Right cardiac atrium (tissue), 5 donors: ENCODE data around the gene NDUFA5. TPM values are rescaled to one million over a fixed set of nuclear protein-coding genes. Genes with fewer than 3 reads are reported as not detected.
"Not testable (repeated sequence)": the region's sequence is repeated elsewhere in the genome, so short reads cannot be mapped to it uniquely, and the experiment has no call there.

ENCODE experiments used
- ATAC-seq, 2 donors: fragments of 200-7000 bp; cut with Tn5 transposase; one replicate each; pipeline versions ENCODE4 v1.8.0 to v1.9.1; 2020; ENCODE audit warnings: moderate library complexity in 2 of 2, mild to moderate bottlenecking in 1 of 2
- DNase-seq, 3 donors: peaks; one replicate each; pipeline ENCODE4 v3.0.0-alpha.2; 2020
- H3K27ac ChIP-seq: one replicate; pipeline ENCODE4 v1.5.1; 2013; ENCODE audit warnings: mild to moderate bottlenecking, low read length, control low read depth, moderate library complexity
- H3K27me3 ChIP-seq: one replicate; pipeline ENCODE4 v1.6.1; 2013; ENCODE audit not compliant: control insufficient read depth, insufficient read depth
- H3K4me1 ChIP-seq: one replicate; pipeline ENCODE4 v1.6.1; 2013; ENCODE audit warnings: low read length; ENCODE audit not compliant: control insufficient read depth, insufficient read depth
- H3K4me3 ChIP-seq: one replicate; pipeline ENCODE4 v1.5.1; 2013; ENCODE audit warnings: low read length, control low read depth
- H3K9me3 ChIP-seq: one replicate; pipeline ENCODE4 v1.6.1; 2013; ENCODE audit warnings: low read length; ENCODE audit not compliant: control insufficient read depth
- WGBS: extraction: QIAGEN DNeasy Blood & Tissue Kit; methylation state at CpG from one replicate; pipeline ENCODE4 v1.1.7; 2013; 5-methylcytosine and 5-hydroxymethylcytosine counted together
- intact Hi-C, 4 donors: fragments of 100-400 bp; cut with DNase I; formaldehyde crosslinking; loops; one replicate each; pipeline versions ENCODE4 v1.11.0 to v1.14.0; 2022 to 2023
- polyA plus RNA-seq: library from polyadenylated mRNA; stranded (reverse); fragments of 200-250 nt; gene quantifications from one replicate; pipeline ENCODE4 v1.2.3, GENCODE V29; 2013
- total RNA-seq, 4 donors: library from RNA; stranded (reverse); fragmentation: NEBNext Ultra II Directional; extraction: Animal tissue kit (Norgen Biotek cat#: 25700); gene quantifications; one replicate each; pipeline ENCODE4 v1.2.1, GENCODE V29; 2021
- donor health status: healthy with polysubstance abuse.
- donor health status: DM: no; HTN: yes; CAD: no.
- donor health status: DM: no; HTN: no; CAD: no.
- donor health status: DM: no; HTN: yes; CAD: no; lungs with severe emphysema.
- donor health status: DM: yes; HTN: yes; CAD: no.

NDUFA5 gene
- total and polyA plus RNA-seq, 5 donors, result 270 to 375 (median 313) TPM

DNA sequence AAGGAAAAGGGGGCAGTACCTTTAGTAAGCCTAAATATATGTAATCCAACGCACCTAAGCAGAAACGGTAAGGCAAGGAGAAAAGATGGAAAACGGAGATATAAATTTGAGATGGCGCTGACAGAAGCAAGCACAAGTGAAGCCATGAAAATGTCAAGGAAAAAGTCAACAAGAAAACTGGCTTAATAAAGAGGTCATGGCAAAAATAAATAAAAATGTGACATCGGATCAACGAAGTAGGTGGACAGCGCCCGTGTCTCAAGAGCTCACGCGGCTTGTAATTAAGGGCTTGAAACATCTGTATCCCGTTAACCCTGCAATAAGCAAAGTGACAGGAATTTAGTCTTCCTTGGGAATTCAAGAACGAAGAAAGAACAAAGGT is 611 bp downstream of the NDUFA5 start:
- intact Hi-C loops, result no loop called here
- 3% methylated on average over 12 of the region's 12 CpGs for WGBS
- Histone ChIP-seq H3K4me3 (peak overlapping the region; percentile 89), H3K27me3 (no peaks in the 10 kb centered on the region), H3K4me1 (peaks cover 4% of the 10 kb centered on the region), H3K9me3 (no peaks in the 10 kb centered on the region), H3K27ac (peak overlapping the region; percentile 91)
- DNase-seq (peak in 1 of 3 donors; percentile 18), ATAC-seq (peak; percentile 4 to 12)

DNA sequence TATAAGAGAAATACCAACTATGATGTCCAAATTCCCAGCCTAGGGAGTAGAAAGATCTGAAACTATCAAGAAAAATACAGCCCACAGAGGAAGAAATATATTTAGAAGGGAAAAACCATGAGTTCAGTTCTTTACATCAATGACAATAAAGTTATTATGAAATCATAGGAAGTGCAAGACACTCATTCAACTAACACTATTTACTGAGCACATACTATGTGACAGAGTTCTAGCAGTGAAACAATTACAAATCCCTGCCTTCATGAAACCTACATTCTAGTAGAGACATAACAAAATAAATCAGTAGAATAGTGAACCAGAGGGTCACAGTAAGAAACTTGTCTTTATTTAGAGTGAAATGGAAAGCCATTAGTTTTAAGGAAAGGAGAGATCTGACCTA is 2.1 kb downstream of the NDUFA5 start:
- ATAC-seq, result no peak
- Histone ChIP-seq H3K27me3 (no peaks in the 10 kb centered on the region), H3K4me1 (peaks cover 4% of the 10 kb centered on the region), H3K27ac (no peak overlapping the region), H3K4me3 (peak overlapping the region; percentile 89), H3K9me3 (no peaks in the 10 kb centered on the region)
- DNase-seq, result no peak
- intact Hi-C loops, result no loop called here

DNA sequence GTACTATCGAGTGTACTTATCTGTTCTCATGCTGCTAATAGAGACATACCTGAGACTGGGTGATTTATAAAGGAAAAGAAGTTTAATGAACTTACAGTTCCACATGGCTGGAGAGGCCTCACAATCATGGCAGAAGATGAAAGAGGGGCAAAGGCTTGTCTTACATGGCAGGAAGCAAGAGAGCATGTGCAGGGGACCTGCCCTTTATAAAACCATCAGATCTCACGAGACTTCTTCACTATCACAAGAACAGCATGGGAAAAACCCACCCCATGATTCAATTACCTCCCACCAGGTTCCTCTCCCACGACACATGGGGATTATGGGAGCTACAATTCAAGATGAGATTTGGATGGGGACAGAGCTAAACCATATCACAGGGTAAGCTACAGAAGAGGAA is 4.5 kb downstream of the NDUFA5 start:
- no peaks in the 10 kb centered on the region for H3K27me3 ChIP-seq
- peaks cover 4% of the 10 kb centered on the region for H3K4me1 ChIP-seq
- intact Hi-C loops, result no loop called here
- WGBS, result 72% methylated on average over 3 of the region's 3 CpGs
- H3K27ac ChIP-seq, result peak overlapping the region; percentile 17
- no peak for DNase-seq
- no peak overlapping the region for H3K4me3 ChIP-seq
- ATAC-seq, result no peak
- H3K9me3 ChIP-seq, result no peaks in the 10 kb centered on the region

DNA sequence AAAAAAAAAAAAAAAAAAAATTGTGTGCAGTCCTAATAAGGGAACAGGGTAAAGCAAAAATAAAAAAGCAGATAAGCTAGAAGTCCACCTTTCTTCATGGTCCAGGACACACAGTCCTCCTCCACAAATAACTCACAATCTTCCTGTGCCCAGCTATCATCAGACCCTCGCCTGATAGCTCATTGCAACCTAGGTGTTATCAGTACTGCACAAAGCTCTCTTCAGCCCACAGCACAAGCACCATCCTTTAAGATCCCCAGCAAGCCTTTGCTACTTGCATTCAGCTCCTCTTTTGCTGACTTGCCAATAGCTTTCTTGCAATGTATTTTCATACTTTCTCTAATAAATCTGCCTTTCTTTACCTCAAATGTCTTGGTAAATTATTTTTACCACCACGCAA is 5.0 kb downstream of the NDUFA5 start:
- Histone ChIP-seq H3K27me3 (no peaks in the 10 kb centered on the region), H3K9me3 (no peaks in the 10 kb centered on the region), H3K4me3 (no peak overlapping the region), H3K27ac (peak overlapping the region; percentile 58), H3K4me1 (peaks cover 4% of the 10 kb centered on the region)
- intact Hi-C loops, result no loop called here
- ATAC-seq, result peak in 1 of 2 donors; percentile 75
- WGBS, result 83% methylated on average over 2 of the region's 2 CpGs
- no peak for DNase-seq

DNA sequence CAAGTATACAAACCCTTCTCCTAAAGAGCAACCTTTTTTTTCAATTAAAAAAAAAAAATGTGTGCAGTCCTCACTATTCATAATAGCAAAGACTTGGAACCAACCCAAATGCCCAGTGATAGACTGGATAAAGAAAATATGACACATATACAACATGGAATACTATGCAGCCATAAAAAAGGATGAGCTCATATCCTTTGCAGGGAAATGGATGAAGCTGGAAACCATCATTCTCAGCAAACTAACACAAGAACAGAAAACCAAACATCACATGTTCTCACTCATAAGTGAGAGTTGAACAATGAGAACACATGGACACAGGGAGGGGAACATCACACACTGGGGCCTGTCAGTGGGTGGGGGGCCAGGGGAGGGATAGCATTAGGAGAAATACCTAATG is 5.5 kb downstream of the NDUFA5 start:
- intact Hi-C loops, H3K4me1 ChIP-seq, ATAC-seq, H3K27ac ChIP-seq, DNase-seq, H3K9me3 ChIP-seq, H3K27me3 ChIP-seq, H3K4me3 ChIP-seq: not testable (repeated sequence)

DNA sequence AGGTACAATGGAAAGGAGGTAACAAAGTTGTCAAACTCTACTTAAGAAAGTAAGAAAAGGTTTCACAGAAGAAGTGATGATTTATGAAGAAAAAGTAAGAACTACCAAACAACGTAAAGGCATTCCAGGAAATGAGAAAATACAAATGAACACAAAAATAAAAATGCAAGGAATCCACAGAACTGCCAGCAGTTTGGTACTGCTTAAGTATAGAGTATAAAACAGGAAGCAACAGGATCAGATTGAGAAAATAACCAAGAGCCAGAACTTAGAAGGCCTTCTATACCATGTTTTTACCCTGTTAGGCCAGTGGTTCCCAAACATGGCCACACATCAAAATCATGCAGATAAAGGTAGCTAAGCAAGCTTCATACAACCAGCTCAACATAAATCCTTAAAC is 9.2 kb downstream of the NDUFA5 start:
- ATAC-seq (no peak), DNase-seq (no peak)
- Histone ChIP-seq H3K27ac (no peak overlapping the region), H3K4me3 (no peak overlapping the region), H3K4me1 (no peaks in the 10 kb centered on the region), H3K27me3 (no peaks in the 10 kb centered on the region), H3K9me3 (no peaks in the 10 kb centered on the region)
- intact Hi-C loops, result no loop called here
- 84% methylated on average over 1 of the region's 1 CpG for WGBS

DNA sequence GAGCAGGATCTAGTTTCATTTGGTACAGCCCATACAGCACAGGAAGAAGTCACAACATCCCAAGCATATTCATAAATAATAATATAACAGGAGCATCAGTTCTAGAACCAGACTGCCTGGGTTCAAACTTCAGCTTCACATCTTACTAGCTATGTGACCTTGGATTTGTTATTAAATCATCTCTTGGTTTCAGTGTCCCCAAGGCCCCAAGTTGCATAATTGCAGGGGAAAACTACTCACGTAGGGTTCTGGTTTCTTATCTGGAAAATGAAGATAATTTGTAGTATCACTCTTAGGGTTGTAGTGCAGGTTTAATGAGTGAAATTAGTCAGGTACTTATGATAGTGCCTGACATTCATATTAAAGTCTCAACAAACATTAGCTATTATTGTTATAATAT is 17.7 kb downstream of the NDUFA5 start:
- ATAC-seq (no peak), DNase-seq (no peak)
- 32% methylated on average over 1 of the region's 1 CpG for WGBS
- H3K9me3 ChIP-seq, result no peaks in the 10 kb centered on the region
- H3K4me1 ChIP-seq, result peaks cover 1% of the 10 kb centered on the region
- no peak overlapping the region for H3K4me3 ChIP-seq
- no peaks in the 10 kb centered on the region for H3K27me3 ChIP-seq
- no peak overlapping the region for H3K27ac ChIP-seq
- intact Hi-C loops, result no loop called here

DNA sequence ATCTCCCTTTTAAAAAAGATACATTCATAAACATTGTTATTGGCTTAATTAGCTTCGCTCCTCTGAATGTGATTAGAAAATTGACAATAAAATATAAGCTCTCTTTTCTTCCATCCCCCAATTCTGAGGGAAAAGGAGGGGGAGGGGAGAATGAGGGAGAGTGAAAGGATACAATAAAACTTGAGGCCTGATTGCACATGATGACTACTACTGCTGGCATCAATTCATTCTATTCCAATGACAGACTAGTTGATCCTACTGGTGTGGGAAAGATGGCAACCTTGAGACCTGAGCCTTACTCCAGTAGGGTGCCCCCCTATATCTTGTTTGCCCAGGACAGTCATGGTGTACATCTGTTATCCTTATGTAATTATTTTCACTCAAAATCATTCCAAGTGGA is 18.7 kb downstream of the NDUFA5 start:
- intact Hi-C loops, result no loop called here
- Histone ChIP-seq H3K4me3 (no peak overlapping the region), H3K9me3 (no peaks in the 10 kb centered on the region), H3K27ac (no peak overlapping the region), H3K27me3 (no peaks in the 10 kb centered on the region), H3K4me1 (peaks cover 1% of the 10 kb centered on the region)
- DNase-seq, result no peak
- no peak for ATAC-seq
- 96% methylated on average over 1 of the region's 1 CpG for WGBS

DNA sequence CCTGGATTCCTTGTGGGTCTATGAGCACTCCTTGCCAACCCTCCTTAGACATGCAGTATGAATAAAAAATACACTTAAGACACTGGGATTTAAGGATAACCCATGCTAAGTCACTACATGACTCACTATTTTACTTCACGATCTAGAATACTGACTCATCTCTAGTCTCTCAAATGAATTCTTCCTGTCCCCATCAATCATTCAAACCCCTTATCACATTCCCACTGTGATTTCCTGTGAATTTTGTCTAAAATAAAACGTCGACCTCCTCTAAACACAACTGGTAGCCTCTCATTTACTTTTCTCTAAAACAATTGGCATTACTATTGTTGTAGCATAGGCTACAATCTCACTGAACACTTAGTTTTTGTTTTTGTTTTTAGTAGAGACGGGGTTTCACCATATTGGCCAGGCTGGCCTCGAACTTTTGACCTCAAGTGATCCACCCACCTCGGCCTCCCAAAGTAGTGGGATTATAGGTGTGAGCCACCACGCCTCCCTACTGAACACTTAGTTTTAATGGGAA is 19.4 kb downstream of the NDUFA5 start:
- H3K4me3 ChIP-seq, result no peak overlapping the region

DNA sequence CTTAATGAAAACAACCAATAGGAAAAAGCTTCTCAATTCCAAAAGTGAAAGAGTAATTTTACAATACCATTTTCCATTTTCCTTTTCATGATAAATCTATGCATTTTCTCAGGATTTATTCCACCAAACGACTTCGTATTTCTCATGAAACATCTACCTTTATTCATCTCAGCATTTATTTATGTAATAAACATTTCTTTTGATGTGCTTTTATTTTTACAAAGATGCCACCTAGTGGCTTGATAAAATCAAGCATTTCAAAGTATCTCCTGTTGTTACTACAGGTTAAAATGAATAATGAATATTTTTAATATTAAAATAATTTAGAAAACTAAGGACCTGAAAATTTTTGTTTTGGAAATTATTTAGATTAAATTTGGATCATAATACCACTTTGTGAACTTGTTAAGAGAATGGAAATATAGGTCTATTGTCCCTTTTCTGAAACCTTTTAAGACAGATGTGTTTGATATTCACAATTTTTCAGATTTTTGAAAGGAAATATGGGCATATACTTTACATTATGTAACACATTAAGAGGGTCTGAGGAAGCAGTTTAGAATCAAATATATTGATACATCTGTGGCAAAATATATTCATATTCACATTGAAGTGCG is 20.5 kb downstream of the NDUFA5 start:
- WGBS, result 34% methylated on average over 3 of the region's 3 CpGs
- Histone ChIP-seq H3K4me3 (no peak overlapping the region), H3K27ac (no peak overlapping the region), H3K4me1 (no peaks in the 10 kb centered on the region), H3K27me3 (no peaks in the 10 kb centered on the region), H3K9me3 (no peaks in the 10 kb centered on the region)
- ATAC-seq (no peak), DNase-seq (no peak)
- intact Hi-C loops, result no loop called here

More for the DNA sequence above, 19.4 kb downstream of the NDUFA5 start:
- H3K4me1 ChIP-seq, result peaks cover 1% of the 10 kb centered on the region
- WGBS, result 58% methylated on average over 7 of the region's 7 CpGs
- no peaks in the 10 kb centered on the region for H3K27me3 ChIP-seq
- intact Hi-C loops, result no loop called here
- DNase-seq (no peak), ATAC-seq (no peak)
- H3K27ac ChIP-seq, result no peak overlapping the region
- H3K9me3 ChIP-seq, result no peaks in the 10 kb centered on the region

DNA sequence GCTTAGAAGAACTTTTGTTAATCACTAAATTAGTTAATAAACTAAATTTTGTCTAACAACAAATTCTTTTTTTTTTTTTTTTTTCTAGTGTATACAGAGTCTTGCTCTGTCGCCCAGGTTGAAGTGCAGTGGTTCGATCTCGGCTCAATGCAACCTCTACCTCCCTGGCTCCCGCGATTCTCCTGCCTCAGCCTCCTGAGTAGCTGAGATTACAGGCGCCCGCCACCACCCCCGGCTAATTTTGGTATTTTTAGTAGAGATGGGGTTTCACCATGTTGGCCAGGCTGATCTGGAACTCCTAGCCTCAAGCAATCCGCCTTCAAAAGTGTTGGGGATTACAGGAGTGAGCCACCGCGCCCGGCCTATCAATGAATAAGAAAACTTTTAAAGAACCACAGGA is 22.1 kb downstream of the NDUFA5 start:
- Histone ChIP-seq H3K27ac (no peak overlapping the region), H3K4me3 (peak overlapping the region; percentile 39), H3K9me3 (no peaks in the 10 kb centered on the region), H3K4me1 (no peaks in the 10 kb centered on the region), H3K27me3 (no peaks in the 10 kb centered on the region)
- no peak for ATAC-seq
- DNase-seq, result peak; percentile 23 to 59 (median 51)
- 95% methylated on average over 12 of the region's 12 CpGs for WGBS
- intact Hi-C loops, result no loop called here
